Astrocyte (in vitro differentiated cells and primary cell): ENCODE results near the gene ZDHHC20.

Experiments used
- EZH2 ChIP-seq: IDR thresholded peaks from 2 replicates; pipeline ENCODE4 v1.6.1; 2012; ENCODE audit warnings: mild to moderate bottlenecking, low read length, inconsistent platforms; ENCODE audit not compliant: insufficient read depth
- TF ChIP-seq, protein P1 (sequence below): IDR thresholded peaks from 2 replicates; pipeline ENCODE4 v1.5.1; 2011; ENCODE audit warnings: low read depth, mild to moderate bottlenecking, inconsistent platforms, low read length, moderate library complexity; ENCODE audit not compliant: insufficient read depth

DNA sequence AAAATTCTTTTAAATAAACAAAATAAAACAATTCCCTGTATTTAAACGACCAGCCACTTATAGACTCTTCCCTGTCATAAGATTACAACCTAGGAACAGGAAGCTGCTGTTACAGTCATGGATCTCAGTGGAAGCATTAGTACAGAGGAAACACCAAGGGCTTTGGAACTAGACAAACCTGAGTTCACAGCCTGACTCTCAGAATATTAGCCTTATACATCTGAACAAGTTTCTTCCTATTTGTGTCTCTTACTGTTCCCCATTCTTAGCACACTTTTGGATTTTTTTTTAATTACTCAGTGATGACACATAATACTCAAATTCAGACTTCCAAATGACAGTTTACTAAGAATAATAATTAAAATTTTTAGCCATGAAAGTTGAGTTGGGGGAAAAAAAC, 46.1 kb downstream of the ZDHHC20 start:
- TF ChIP-seq, protein P1, sequence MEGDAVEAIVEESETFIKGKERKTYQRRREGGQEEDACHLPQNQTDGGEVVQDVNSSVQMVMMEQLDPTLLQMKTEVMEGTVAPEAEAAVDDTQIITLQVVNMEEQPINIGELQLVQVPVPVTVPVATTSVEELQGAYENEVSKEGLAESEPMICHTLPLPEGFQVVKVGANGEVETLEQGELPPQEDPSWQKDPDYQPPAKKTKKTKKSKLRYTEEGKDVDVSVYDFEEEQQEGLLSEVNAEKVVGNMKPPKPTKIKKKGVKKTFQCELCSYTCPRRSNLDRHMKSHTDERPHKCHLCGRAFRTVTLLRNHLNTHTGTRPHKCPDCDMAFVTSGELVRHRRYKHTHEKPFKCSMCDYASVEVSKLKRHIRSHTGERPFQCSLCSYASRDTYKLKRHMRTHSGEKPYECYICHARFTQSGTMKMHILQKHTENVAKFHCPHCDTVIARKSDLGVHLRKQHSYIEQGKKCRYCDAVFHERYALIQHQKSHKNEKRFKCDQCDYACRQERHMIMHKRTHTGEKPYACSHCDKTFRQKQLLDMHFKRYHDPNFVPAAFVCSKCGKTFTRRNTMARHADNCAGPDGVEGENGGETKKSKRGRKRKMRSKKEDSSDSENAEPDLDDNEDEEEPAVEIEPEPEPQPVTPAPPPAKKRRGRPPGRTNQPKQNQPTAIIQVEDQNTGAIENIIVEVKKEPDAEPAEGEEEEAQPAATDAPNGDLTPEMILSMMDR = no peak
- no peak for TF ChIP-seq EZH2
